ENCODE data around the gene RLF. TPM values are rescaled to one million over a fixed set of nuclear protein-coding genes. Genes with fewer than 3 reads are reported as not detected.

Gene RLF
- total RNA-seq, 2 donors from 2014 or later: 9.5 to 14.7 TPM

GRCh38 chr1:40221977-40222772 lies 61.0 kb downstream of the RLF start:
- ATAC-seq (no peak), DNase-seq (no peak)
- intact Hi-C loops (cut with DNase I, micrococcal nuclease): no loop called here

GRCh38 chr1:40224040-40224439 lies 62.9 kb downstream of the RLF start:
- DNase-seq (no peak), ATAC-seq (no peak)
- intact Hi-C loops (cut with DNase I, micrococcal nuclease): no loop called here

DNA sequence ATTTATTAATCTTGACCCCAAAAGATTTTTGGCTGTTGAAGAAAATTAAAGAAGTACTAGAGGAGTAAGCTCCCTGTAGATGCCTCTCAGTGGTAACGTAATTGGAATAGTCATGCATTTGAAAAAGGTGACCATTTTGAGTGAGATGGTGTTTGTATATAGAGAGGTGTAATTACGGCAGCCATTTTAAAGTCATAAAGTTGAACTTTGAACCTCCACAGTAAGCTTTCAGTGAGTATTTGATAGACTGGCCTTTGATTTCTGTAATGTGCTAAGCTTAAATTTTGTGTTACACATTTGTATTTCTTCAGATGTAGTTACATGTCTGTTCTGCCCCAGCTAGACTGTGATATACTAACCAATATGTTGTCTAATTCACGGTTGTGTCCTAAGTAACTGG lies 65.0 kb downstream of the RLF start:
- ATAC-seq (peak; percentile 99), DNase-seq (no peak)
- intact Hi-C loops (cut with DNase I, micrococcal nuclease): no loop called here

DNA sequence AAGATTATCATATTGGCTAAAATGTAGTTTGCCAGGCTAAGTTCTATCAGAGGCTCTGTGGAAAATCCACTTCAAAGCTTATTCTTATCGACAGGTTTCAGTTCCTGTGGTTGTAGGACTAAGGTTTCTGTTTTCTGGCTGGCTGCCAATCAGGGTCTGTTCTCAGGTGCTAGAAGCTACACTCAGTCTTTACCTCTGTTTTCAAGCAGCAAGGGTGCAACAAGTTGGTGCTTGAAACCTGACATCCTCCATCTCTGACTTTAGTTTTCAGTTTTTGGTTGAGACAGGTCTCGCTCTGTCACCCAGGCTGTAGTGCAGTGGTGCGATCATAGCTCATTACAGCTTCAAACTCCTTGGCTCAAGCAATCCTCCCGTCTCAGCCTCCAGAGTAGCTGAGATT lies 71.3 kb downstream of the RLF start:
- intact Hi-C loops (cut with DNase I, micrococcal nuclease): no loop called here
- no peak for DNase-seq
- no peak for ATAC-seq

GRCh38 chr1:40239626-40240025 lies 78.4 kb downstream of the RLF start:
- intact Hi-C loops (cut with DNase I, micrococcal nuclease): loop anchor here in 1 of 2 donors (10.0 kb wide), 1 partner anchor 95 kb away; no protein-coding TSS in a partner anchor
- DNase-seq (no peak), ATAC-seq (no peak)

- no peak for ATAC-seq
- no peak for DNase-seq
- intact Hi-C loops (cut with DNase I, micrococcal nuclease): loop anchor here in 1 of 2 donors (10.0 kb wide), 1 partner anchor 96 kb away; no protein-coding TSS in a partner anchor
These were observed 79.2 kb downstream of the RLF start for GRCh38 chr1:40240390-40240789.

DNA sequence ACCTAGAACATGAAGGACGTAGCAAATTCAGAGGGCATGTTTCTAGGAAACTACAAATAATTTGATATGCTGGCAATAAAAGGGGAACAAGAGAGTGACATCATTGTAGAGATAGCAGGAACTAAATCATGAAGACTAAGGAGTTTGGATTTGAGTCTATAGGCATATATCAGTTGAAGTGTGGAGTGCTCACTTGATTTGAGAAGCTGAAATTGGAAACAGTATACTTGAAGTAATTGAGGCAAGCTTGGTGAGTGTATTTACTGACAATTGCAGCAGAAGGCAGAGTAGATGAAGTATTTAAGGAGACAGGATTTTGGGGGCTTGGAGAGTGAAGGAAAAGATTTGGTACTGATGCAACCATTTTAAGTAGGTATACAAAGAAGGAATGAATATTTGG lies 80.2 kb downstream of the RLF start:
- intact Hi-C loops (cut with DNase I, micrococcal nuclease): loop anchor here in 1 of 2 donors (10.0 kb wide), 1 partner anchor 97 kb away; no protein-coding TSS in a partner anchor
- ATAC-seq (no peak), DNase-seq (no peak)

DNA sequence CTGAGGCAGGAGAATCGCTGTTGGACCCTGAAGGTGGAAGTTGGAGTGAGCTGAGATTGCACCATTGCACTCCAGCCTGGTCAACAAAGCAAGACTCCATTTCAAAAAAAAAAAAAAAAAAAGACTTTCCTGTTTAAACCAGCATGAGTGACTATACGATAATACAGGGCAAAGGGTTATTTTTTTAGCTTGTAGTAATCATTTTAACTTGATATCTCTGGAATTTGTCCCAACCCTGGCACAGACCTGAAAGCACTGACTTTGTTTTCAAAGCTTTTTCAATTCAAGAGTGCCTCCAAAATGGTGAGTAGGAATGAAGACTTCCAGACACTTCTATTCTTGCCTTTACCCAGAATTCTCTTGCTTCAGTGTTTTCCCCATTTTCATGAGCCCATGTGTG lies 82.2 kb downstream of the RLF start:
- ATAC-seq: no peak
- intact Hi-C loops (cut with DNase I, micrococcal nuclease): loop anchor here in 1 of 2 donors (10.0 kb wide), 1 partner anchor 99 kb away; no protein-coding TSS in a partner anchor
- DNase-seq: no peak

- no peak for ATAC-seq
- intact Hi-C loops (cut with DNase I, micrococcal nuclease): loop anchor here in 1 of 2 donors (10.0 kb wide), 1 partner anchor 99 kb away; no protein-coding TSS in a partner anchor
- DNase-seq: no peak
These were observed 83.1 kb downstream of the RLF start for GRCh38 chr1:40244138-40244744.

DNA sequence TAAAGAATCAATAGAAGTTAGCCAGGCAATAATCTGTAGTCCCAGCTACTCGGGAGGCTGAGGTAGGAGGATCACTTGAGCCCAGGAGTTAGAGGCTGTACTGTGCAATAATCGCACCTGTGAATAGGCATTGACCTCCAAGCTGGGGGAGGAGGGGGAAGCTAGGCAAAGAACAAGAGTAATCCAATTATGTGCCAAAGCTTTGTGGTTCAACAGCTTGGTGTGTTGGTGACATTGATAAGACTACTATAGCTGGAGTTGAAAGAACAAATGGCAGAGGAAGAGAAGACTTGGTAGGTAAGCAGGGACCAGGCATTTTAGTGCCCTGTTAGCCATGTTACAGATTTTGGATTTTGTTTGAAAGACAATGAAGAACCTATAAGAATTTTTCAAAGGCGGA lies 84.5 kb downstream of the RLF start:
- DNase-seq (no peak), ATAC-seq (no peak)
- intact Hi-C loops (cut with DNase I, micrococcal nuclease): loop anchor here in 1 of 2 donors (10.0 kb wide), 1 partner anchor 101 kb away; no protein-coding TSS in a partner anchor

DNA sequence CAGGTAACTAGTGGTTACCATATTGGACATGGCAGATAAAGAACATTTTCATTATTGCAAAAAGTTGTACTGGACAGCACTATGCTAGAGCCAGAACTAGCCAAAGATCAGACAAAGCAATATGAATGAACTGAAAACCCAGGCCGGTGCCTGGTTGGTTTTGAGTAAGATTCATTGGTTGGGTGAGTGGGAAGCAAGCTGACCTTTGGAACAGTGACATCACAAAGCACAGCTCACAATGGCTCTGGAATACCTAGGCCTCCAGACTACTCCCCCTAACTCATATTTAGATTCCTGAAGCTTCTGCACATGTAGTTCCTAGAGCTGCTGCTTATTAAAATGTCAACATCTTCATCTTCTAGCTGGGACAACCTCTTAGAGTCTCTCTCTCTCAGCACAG lies 86.5 kb downstream of the RLF start, which contains the start of gene TMCO2:
TSS of gene TMCO2 (plus strand) at position 283 of the 400 bp plus-strand sequence. CDS start at position 340, 57 bp downstream.
- intact Hi-C loops (cut with DNase I, micrococcal nuclease): loop anchor here in 1 of 2 donors (10.0 kb wide), 1 partner anchor 103 kb away; no protein-coding TSS in a partner anchor
- DNase-seq: no peak
- ATAC-seq: peak; percentile 34

GRCh38 chr1:40248412-40248811 lies 87.2 kb downstream of the RLF start:
- ATAC-seq: no peak
- intact Hi-C loops (cut with DNase I, micrococcal nuclease): loop anchor here in 1 of 2 donors (10.0 kb wide), 1 partner anchor 104 kb away; no protein-coding TSS in a partner anchor
- DNase-seq: no peak

GRCh38 chr1:40251456-40251855 lies 90.3 kb downstream of the RLF start:
- DNase-seq (no peak), ATAC-seq (no peak)
- intact Hi-C loops (cut with DNase I, micrococcal nuclease): no loop called here

- ATAC-seq: no peak
- intact Hi-C loops (cut with DNase I, micrococcal nuclease): no loop called here
These were observed 91.4 kb downstream of the RLF start for GRCh38 chr1:40252601-40253000.

GRCh38 chr1:40255231-40255630 lies 94.0 kb downstream of the RLF start:
- ATAC-seq: no peak
- DNase-seq: no peak
- intact Hi-C loops (cut with DNase I, micrococcal nuclease): no loop called here

More at GRCh38 chr1:40252601-40253000, 91.4 kb downstream of the RLF start:
- DNase-seq: no peak

GRCh38 chr1:40256401-40257084 lies 95.4 kb downstream of the RLF start:
- DNase-seq: no peak
- intact Hi-C loops (cut with DNase I, micrococcal nuclease): no loop called here

DNA sequence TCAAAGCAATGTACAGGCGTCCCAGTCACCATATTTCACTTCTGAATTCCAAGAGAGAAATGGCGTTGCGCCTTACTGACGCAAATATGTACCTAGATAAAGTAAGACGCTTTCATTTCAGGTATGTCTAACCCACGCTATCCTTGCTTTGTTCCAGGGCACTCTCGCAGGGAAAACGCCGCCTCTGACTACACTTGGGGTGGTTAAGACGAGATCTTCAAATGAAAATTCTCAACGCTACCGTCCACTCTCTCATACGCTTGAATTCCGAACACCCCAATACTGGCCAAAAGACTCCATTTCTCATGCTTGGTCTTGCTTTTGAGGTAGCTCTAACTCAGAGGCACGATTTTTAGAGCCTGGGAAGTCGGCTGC lies 96.1 kb downstream of the RLF start:
- ATAC-seq (peak; percentile 30), DNase-seq (no peak)
- intact Hi-C loops (cut with DNase I, micrococcal nuclease): no loop called here

More at GRCh38 chr1:40256401-40257084, 95.4 kb downstream of the RLF start:
- ATAC-seq: no peak

DNA sequence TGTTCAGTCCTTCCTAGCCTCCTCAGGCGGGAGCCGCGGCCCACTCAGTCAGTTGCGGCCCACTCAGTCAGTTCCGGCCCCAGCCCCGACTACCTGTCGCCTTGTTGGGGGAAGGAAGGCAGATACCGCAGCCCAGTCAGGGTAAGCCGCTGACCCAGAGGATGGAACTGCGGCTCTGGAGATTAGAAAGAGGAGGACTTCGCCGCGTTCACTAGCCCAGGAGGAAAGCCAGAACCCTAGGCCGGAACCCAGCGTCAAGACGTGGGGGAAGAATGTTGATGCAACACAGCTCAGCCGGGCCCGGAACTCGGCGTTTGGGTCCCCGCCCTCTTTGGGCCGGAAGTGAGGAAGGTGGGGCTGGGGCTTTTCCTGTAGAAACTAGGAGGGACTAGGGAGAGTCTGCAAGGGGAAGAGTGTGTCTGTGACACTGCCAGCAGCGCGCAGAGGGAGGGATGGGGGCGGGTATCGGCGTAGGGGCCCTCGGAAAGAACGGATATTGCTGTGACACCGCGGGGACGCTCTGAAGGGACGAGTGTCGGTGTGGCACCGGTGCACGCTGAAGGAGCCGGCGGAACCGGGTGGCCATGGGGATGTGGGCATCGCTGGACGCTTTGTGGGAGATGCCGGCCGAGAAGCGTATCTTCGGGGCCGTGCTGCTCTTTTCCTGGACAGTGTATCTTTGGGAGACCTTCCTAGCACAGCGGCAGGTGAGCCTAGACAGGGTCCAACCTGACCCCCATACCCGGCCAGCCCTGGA lies 96.7 kb downstream of the RLF start, which contains the start of gene ZMPSTE24:
TSS of gene ZMPSTE24 (plus strand) at position 549 of the 757 bp plus-strand sequence. CDS start at position 585, 36 bp downstream.
- intact Hi-C loops (cut with DNase I, micrococcal nuclease): no loop called here
- DNase-seq (peak; percentile 93 to 96), ATAC-seq (peak; percentile 97)

Measured in left colon (tissue), 2 donors.